ENCODE measurements around the gene IGFL3. TPM values are rescaled to one million over a fixed set of nuclear protein-coding genes. Genes with fewer than 3 reads are reported as not detected.
A peak's percentile ranks its signal among the peaks of the same experiment; 100 is the strongest.

Gene IGFL3
- total and polyA plus RNA-seq, 9 of the 15 experiments (the other 6 are each of a cell fraction or from before 2014, with no cell fraction given), result not detected

DNA sequence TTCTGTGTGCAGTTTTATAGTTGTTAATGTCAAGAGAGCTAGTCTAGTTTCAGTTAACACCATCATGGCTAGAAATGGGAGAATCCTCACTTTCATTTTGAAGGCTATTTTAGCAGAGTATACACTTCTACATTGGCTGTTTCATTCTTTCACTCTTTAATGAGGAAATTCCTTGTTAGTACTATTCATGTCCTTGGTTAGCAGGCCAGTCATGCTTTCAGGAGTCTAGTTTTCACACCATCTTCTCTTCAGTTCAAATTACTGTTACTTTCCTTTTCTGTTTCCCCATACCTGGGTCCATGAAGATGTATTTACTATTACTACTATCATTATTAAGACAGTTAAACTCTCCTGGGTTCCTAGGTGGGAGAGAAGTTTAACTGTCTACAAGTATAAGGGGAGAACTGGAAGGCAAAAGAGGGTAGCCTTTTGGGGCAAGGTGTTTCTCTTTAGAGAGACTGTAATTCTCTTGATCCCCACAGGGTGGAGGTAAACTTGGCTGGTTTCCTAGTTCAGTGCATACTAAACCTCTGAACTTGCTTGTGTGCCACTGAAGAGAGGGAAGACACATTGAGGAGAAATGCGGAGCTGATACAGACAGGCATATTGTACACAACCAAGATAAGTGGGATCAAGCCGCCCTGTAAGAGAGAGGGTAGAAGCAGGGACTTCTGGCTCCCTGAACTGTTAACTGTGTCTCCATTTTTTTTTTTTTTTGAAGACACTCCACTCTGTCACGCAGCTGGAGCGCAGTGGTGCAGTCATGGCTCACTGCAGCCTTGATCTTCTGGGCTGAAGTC, 42.4 kb downstream of the IGFL3 start (continued):
- TF ChIP-seq SMC3 (conservative IDR thresholded peaks at IDR 0.05; ENCODE audit: insufficient read depth, low read depth, low read length) (peak; percentile 41; the same call in 1 of the 2 replicates), NFIC (IDR thresholded peaks at IDR 0.05) (peak; percentile 93), E2F3 (CRISPR knock-in tag; IDR thresholded peaks at IDR 0.05) (no peak)
- TF ChIP-seq, protein P1, sequence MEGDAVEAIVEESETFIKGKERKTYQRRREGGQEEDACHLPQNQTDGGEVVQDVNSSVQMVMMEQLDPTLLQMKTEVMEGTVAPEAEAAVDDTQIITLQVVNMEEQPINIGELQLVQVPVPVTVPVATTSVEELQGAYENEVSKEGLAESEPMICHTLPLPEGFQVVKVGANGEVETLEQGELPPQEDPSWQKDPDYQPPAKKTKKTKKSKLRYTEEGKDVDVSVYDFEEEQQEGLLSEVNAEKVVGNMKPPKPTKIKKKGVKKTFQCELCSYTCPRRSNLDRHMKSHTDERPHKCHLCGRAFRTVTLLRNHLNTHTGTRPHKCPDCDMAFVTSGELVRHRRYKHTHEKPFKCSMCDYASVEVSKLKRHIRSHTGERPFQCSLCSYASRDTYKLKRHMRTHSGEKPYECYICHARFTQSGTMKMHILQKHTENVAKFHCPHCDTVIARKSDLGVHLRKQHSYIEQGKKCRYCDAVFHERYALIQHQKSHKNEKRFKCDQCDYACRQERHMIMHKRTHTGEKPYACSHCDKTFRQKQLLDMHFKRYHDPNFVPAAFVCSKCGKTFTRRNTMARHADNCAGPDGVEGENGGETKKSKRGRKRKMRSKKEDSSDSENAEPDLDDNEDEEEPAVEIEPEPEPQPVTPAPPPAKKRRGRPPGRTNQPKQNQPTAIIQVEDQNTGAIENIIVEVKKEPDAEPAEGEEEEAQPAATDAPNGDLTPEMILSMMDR (IDR thresholded peaks at IDR 0.05 in 2 of 3, conservative IDR thresholded peaks at IDR 0.05 in 1 of 3; ENCODE audit: insufficient read depth in 2 of 3, low read depth in 1 of 3, low read length in 3 of 3), result peak; percentile 43 to 67 (median 53); a peak in 5 of 6 replicates

DNA sequence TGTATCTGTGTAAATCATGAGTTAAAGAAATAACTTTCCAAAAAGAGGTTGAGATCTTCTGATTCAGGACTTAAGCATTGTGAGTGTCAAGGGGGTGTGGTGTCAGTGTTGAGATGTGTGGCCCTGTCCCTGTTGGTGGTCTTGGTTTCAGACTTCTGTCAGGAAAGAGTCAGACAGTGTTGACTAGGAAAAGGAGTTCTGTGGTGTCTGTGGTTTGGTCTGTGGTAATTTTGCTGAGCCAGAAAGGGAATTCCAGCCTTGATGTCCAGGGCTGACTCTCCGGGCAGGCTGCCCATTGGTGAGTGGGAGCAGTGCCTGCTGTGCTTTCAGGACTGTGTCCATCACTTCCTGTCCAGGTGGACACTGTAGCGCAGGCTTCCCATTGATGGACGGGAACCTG, 43.9 kb downstream of the IGFL3 start:
- Histone ChIP-seq H3K4me3 (no peak overlapping the region), H3K27me3 (ENCODE audit: control insufficient read depth in 2 of 2, insufficient read depth in 2 of 2, low read length in 2 of 2) (peaks cover 2 to 6% of the 10 kb centered on the region in 2 experiments; a peak in 2 of 5 replicates), H2AFZ (ENCODE audit: low read depth, low read length) (no peak overlapping the region), H3K9ac (ENCODE audit: insufficient read depth in 1 of 2, low read depth in 2 of 2, low read length in 2 of 2) (no peak overlapping the region), H3K27ac (ENCODE audit: extremely low read depth, low read depth, low read length) (no peak overlapping the region), H3K4me2 (ENCODE audit: insufficient read depth, low read length) (no peak overlapping the region), H3K9me3 (replicated peaks; ENCODE audit: control insufficient read depth, insufficient read depth, low read depth, low read length) (no peaks in the 10 kb centered on the region), H4K20me1 (replicated peaks; ENCODE audit: control insufficient read depth, insufficient read depth, low read length) (no peaks in the 10 kb centered on the region), H3K79me2 (ENCODE audit: control insufficient read depth, insufficient read depth, low read length) (no peaks in the 10 kb centered on the region), H3K36me3 (ENCODE audit: control insufficient read depth, insufficient read depth, low read length) (no peaks in the 10 kb centered on the region), H3K4me1 (replicated peaks in 1 of 2; ENCODE audit: control insufficient read depth in 2 of 2, insufficient read depth in 2 of 2, low read length in 2 of 2) (peaks cover 0 to 8% of the 10 kb centered on the region in 2 experiments; a peak in 2 of 5 replicates), H3K9me1 (ENCODE audit: control insufficient read depth, insufficient read depth, low read length) (no peaks in the 10 kb centered on the region)
- 3% methylated on average over 3 of the region's 3 CpGs for WGBS (ENCODE audit: insufficient coverage, low coverage, missing lambda C conversion rate)
- in situ Hi-C loops (cut with MboI) (loop anchor here (5.0 kb wide), 1 partner anchor 182 kb away; no protein-coding TSS in a partner anchor), intact Hi-C loops (cut with micrococcal nuclease) (no loop called here)
- no TSS peak for BruUV-seq (replicated peaks)
- ChIA-PET POLR2A (no interaction called here), CTCF (ENCODE audit: low intra/inter-chr PET ratio) (interaction anchor here (8.3 kb wide), 1 partner anchor 184 kb away, joined by 115 read pairs; no protein-coding TSS in a partner anchor)
- no peak for FAIRE-seq
- ATAC-seq, result no peak
- DNase-seq (ENCODE audit: extremely low read depth in 1 of 4, low spot score in 3 of 4), result no peak
- TF ChIP-seq ZNF146 (CRISPR knock-in tag; IDR thresholded peaks at IDR 0.05; ENCODE audit: unreplicated experiment) (no peak), MYNN (IDR thresholded peaks at IDR 0.05) (no peak), MYNN (CRISPR knock-in tag; IDR thresholded peaks at IDR 0.05) (no peak), SRSF1 (IDR thresholded peaks at IDR 0.05; ENCODE audit: low read depth, low read length) (no peak), GABPB1 (CRISPR knock-in tag; IDR thresholded peaks at IDR 0.05) (no peak), ETS2 (tag; IDR thresholded peaks at IDR 0.05; ENCODE audit: borderline replicate concordance, poor library complexity, severe bottlenecking) (no peak), ZFP30 (CRISPR knock-in tag; IDR thresholded peaks at IDR 0.05; ENCODE audit: borderline replicate concordance) (no peak), FOXK1 (CRISPR knock-in tag; IDR thresholded peaks at IDR 0.05; ENCODE audit: borderline replicate concordance) (no peak), SIRT6 (IDR thresholded peaks at IDR 0.05; ENCODE audit: low read depth, low read length) (no peak)
- TF ChIP-seq, protein P2, sequence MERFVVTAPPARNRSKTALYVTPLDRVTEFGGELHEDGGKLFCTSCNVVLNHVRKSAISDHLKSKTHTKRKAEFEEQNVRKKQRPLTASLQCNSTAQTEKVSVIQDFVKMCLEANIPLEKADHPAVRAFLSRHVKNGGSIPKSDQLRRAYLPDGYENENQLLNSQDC (CRISPR knock-in tag; IDR thresholded peaks at IDR 0.05), result no peak
- TF ChIP-seq, protein P3, sequence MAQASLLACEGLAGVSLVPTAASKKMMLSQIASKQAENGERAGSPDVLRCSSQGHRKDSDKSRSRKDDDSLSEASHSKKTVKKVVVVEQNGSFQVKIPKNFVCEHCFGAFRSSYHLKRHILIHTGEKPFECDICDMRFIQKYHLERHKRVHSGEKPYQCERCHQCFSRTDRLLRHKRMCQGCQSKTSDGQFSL (CRISPR knock-in tag; IDR thresholded peaks at IDR 0.05), result no peak
- TF ChIP-seq, protein P3 (tag; IDR thresholded peaks at IDR 0.05), result no peak

Data from K562 (cell line).